ENCODE measurements around the gene EHD1. TPM values are rescaled to one million over a fixed set of nuclear protein-coding genes. Genes with fewer than 3 reads are reported as not detected.

The EHD1 gene
- total and polyA plus RNA-seq, 9 of the 15 experiments (the other 6 are each of a cell fraction or from before 2014, with no cell fraction given) = 0.46 to 65.0 (median 16.4) TPM

- Histone ChIP-seq H3K36me3 (ENCODE audit: control insufficient read depth, insufficient read depth, low read length) (peaks cover 47% of the 10 kb centered on the region; the same call in 2 of the 3 replicates), H3K4me2 (ENCODE audit: insufficient read depth, low read length) (no peak overlapping the region), H3K9me1 (ENCODE audit: control insufficient read depth, insufficient read depth, low read length) (no peaks in the 10 kb centered on the region), H3K79me2 (ENCODE audit: control insufficient read depth, insufficient read depth, low read length) (peaks cover 3% of the 10 kb centered on the region; the same call in 2 of the 3 replicates), H4K20me1 (replicated peaks; ENCODE audit: control insufficient read depth, insufficient read depth, low read length) (no peaks in the 10 kb centered on the region), H3K4me1 (replicated peaks in 1 of 2; ENCODE audit: control insufficient read depth in 2 of 2, insufficient read depth in 2 of 2, low read length in 2 of 2) (peaks cover 45 to 84% of the 10 kb centered on the region in 2 experiments), H3K4me3 (no peak overlapping the region), H2AFZ (ENCODE audit: low read depth, low read length) (no peak overlapping the region), H3K27ac (ENCODE audit: extremely low read depth, low read depth, low read length) (no peak overlapping the region), H3K9me3 (replicated peaks; ENCODE audit: control insufficient read depth, insufficient read depth, low read depth, low read length) (no peaks in the 10 kb centered on the region), H3K9ac (ENCODE audit: insufficient read depth in 1 of 2, low read depth in 2 of 2, low read length in 2 of 2) (peak overlapping the region in 1 of 2 experiments; percentile 85; a peak in 2 of 4 replicates), H3K27me3 (ENCODE audit: control insufficient read depth in 2 of 2, insufficient read depth in 2 of 2, low read length in 2 of 2) (no peaks in the 10 kb centered on the region)
- intact Hi-C loops (cut with micrococcal nuclease) = no loop called here
- CTCF ChIA-PET (ENCODE audit: low intra/inter-chr PET ratio) = no interaction called here
- TF ChIP-seq CBFB (CRISPR knock-in tag; IDR thresholded peaks at IDR 0.05) (no peak), POLR2G (IDR thresholded peaks at IDR 0.05; ENCODE audit: low read depth, low read length) (peak; percentile 45; the same call in 1 of the 2 replicates)
- ATAC-seq = no peak
- no peak for DNase-seq (ENCODE audit: extremely low read depth in 1 of 4, low spot score in 3 of 4)
- in situ Hi-C loops (cut with MboI) = no loop called here
- no peak for FAIRE-seq
- POLR2A ChIA-PET = interaction anchor here (0.6 to 1.3 kb wide), 5 partner anchors 10 to 569 kb away, joined by 3 to 10 read pairs (median 3); no protein-coding TSS in a partner anchor
- 83% methylated on average over 26 of the region's 27 CpGs for WGBS (ENCODE audit: insufficient coverage, low coverage, missing lambda C conversion rate)
- no TSS peak for BruUV-seq (replicated peaks)
These were observed 24.7 kb downstream of the EHD1 start for GRCh38 chr11:64853709-64854108.

- DNase-seq (ENCODE audit: extremely low read depth in 1 of 4, low spot score in 3 of 4) (no peak), FAIRE-seq (no peak), ATAC-seq (no peak)
- Histone ChIP-seq H3K9me1 (ENCODE audit: control insufficient read depth, insufficient read depth, low read length) (no peaks in the 10 kb centered on the region), H3K4me2 (ENCODE audit: insufficient read depth, low read length) (no peak overlapping the region), H3K27me3 (ENCODE audit: control insufficient read depth in 2 of 2, insufficient read depth in 2 of 2, low read length in 2 of 2) (no peaks in the 10 kb centered on the region), H3K9ac (ENCODE audit: insufficient read depth in 1 of 2, low read depth in 2 of 2, low read length in 2 of 2) (peak overlapping the region in 1 of 2 experiments; percentile 85; a peak in 2 of 4 replicates), H3K4me3 (no peak overlapping the region), H2AFZ (ENCODE audit: low read depth, low read length) (no peak overlapping the region), H3K9me3 (replicated peaks; ENCODE audit: control insufficient read depth, insufficient read depth, low read depth, low read length) (no peaks in the 10 kb centered on the region), H3K79me2 (ENCODE audit: control insufficient read depth, insufficient read depth, low read length) (peaks cover 3% of the 10 kb centered on the region; the same call in 2 of the 3 replicates), H3K36me3 (ENCODE audit: control insufficient read depth, insufficient read depth, low read length) (peaks cover 41% of the 10 kb centered on the region; the same call in 2 of the 3 replicates), H3K4me1 (replicated peaks in 1 of 2; ENCODE audit: control insufficient read depth in 2 of 2, insufficient read depth in 2 of 2, low read length in 2 of 2) (peaks cover 53 to 90% of the 10 kb centered on the region in 2 experiments), H3K27ac (ENCODE audit: extremely low read depth, low read depth, low read length) (no peak overlapping the region), H4K20me1 (replicated peaks; ENCODE audit: control insufficient read depth, insufficient read depth, low read length) (no peaks in the 10 kb centered on the region)
- WGBS (ENCODE audit: insufficient coverage, low coverage, missing lambda C conversion rate) = 86% methylated on average over 19 of the region's 24 CpGs
- intact Hi-C loops (cut with micrococcal nuclease) (no loop called here), in situ Hi-C loops (cut with MboI) (no loop called here)
- ChIA-PET CTCF (ENCODE audit: low intra/inter-chr PET ratio) (no interaction called here), POLR2A (interaction anchor here (0.6 to 1.3 kb wide), 8 partner anchors 9 to 570 kb away, joined by 3 to 10 read pairs (median 4); no protein-coding TSS in a partner anchor)
- BruUV-seq (replicated peaks) = TSS peak; percentile 37
- TF ChIP-seq CBFA2T3 (IDR thresholded peaks at IDR 0.05) = no peak
- no peak for TF ChIP-seq ZNF395 (CRISPR knock-in tag; IDR thresholded peaks at IDR 0.05)
- no peak for TF ChIP-seq GATAD2B (IDR thresholded peaks at IDR 0.05; ENCODE audit: borderline replicate concordance)
- TF ChIP-seq, protein P1, sequence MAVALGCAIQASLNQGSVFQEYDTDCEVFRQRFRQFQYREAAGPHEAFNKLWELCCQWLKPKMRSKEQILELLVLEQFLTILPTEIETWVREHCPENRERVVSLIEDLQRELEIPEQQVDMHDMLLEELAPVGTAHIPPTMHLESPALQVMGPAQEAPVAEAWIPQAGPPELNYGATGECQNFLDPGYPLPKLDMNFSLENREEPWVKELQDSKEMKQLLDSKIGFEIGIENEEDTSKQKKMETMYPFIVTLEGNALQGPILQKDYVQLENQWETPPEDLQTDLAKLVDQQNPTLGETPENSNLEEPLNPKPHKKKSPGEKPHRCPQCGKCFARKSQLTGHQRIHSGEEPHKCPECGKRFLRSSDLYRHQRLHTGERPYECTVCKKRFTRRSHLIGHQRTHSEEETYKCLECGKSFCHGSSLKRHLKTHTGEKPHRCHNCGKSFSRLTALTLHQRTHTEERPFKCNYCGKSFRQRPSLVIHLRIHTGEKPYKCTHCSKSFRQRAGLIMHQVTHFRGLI (CRISPR knock-in tag; IDR thresholded peaks at IDR 0.05) = no peak
- TF ChIP-seq POLR2G (IDR thresholded peaks at IDR 0.05; ENCODE audit: low read depth, low read length) = peak; percentile 40; the same call in 1 of the 2 replicates
- peak; percentile 27; the same call in 1 of the 2 replicates for TF ChIP-seq RBFOX2 (IDR thresholded peaks at IDR 0.05; ENCODE audit: low read depth, low read length)
- no peak for TF ChIP-seq NCOA4 (IDR thresholded peaks at IDR 0.05; ENCODE audit: partially characterized antibody)
- TF ChIP-seq TGIF2 (CRISPR knock-in tag; IDR thresholded peaks at IDR 0.05) = no peak
- TF ChIP-seq TAF15 (IDR thresholded peaks at IDR 0.05; ENCODE audit: low read depth, low read length) = no peak
- no peak for TF ChIP-seq KLF13 (tag; IDR thresholded peaks at IDR 0.05; ENCODE audit: borderline replicate concordance, low read depth)
These were observed 25.5 kb downstream of the EHD1 start for GRCh38 chr11:64852804-64853509.

Measured in K562 (cell line).